Activated CD4-positive, alpha-beta T cell treated with anti-CD3 and anti-CD28 coated beads for 48 hours (primary cell): ENCODE measurements around the gene IFT74.
"Not testable (repeated sequence)": the region's sequence is repeated elsewhere in the genome, so short reads cannot be mapped to it uniquely, and the experiment has no call there.

Source experiments
- DNase-seq: peaks from one replicate; pipeline ENCODE4 v3.0.0-alpha.2; 2020

IFT74 gene

DNA sequence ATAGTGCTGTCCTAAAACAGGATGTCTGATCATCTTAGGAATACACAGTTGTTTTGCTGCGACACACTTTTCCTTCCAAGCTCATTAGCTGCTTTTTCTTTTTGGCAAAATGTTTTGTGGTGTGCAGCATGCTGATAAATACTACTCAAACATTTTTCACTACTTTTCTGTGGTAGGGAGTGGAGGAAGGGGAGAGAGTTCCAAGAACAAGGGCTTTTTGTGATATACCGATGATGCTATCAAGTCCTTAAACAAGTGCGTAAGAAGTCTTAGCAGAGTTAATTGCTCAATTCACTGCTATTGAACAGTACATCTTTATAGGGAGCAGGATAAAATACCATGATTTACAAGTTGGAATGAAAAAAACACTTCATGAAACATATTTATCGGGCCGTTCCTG, 129.2 kb downstream of the IFT74 start:
- DNase-seq, result no peak

DNA sequence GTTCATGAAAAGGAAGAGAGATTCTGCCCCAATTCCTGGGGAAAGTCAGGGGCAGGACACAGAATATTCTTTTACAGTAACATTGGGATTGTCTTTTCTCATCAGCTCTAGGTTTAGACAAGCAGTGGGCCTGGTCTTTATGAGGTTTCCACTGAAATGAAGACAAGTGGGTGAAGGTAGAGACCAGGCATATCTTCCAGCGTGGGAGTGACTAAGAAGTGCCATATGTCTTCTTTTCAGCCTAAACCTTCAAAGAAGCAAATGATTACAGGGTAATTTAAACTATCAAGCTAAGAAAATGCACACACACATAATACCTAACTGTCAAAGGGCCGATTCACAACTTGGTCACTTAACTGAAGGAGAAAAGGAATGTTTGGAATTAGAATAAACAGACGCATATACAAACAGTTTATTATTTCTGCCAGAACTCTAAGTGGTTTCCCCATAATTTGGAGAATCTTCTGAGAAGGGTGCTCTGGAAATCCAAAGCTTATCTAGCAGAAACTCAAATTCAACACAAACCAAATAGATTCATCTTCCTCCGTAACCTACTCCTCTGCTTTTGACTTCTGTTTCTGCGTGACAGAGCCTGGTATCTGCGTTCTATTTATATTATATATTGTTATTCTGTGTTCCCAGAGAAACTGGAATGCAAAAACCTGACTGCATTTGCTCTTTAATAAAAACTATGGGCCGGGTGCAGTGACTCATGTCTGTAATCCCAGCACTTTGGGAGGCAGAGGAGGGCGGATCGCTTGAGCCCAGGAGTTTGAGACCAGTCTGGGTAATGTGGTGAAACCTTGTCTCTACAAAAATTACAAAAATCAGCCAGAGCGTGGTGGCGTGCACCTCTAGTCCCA, 130.8 kb downstream of the IFT74 start:
- DNase-seq, result no peak

DNA sequence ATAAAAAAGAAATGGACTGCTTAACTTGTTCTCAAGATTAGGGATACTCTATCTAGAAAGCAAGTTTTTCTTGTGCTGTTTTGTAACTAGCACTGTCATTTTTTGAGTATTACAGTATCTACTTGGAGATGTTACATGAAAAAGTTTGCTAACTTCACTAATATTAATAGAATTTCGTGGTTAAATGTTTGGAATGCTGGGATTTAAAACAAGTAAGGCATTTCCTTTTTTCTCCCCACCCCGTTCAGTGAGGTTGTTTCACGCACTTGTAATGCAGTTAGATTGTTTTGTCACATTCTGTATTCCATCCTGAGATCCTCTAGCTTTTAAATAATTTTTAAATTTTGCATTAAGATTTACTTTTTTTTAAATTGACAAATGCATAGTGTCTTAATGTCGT, 132.8 kb downstream of the IFT74 start:
- DNase-seq, result no peak

DNA sequence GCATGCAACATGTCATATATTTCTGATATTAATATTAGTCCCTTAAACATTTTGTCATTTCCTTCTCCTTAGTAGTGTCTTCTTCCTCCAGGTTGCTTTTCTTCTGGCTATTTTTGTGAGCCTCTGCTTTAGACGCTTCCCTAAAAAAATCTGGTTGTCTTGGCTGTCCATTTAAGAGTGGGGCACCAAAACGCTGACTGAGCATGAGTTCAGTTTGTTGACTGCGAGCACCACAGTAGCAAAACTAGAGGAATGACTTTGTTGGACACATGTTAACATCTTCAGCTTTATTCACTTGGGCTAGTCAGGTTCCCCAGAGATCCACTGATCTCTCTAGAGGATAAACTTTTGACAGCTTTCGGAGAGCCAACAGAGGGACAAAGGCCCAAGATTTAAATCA, 133.5 kb downstream of the IFT74 start:
- DNase-seq, result no peak

DNA sequence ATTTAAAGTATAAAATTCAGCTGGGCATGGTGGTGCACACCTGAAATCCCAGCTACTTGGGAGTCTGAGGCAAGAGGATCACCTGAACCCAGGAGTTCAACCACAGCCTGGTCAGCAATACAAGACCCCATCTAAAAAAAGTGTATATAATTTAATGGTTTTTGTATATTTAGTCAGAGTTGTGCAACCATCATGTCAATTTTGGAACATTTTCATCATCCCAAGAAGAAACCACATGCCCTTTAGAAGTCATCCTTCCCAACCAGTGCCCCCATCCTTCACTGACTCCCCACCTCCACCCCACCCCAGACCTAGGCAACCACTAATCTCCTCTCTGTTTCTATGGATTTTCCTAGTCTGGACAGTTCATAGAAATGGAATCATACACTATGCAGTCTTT, 134.0 kb downstream of the IFT74 start:
- DNase-seq, result no peak

DNA sequence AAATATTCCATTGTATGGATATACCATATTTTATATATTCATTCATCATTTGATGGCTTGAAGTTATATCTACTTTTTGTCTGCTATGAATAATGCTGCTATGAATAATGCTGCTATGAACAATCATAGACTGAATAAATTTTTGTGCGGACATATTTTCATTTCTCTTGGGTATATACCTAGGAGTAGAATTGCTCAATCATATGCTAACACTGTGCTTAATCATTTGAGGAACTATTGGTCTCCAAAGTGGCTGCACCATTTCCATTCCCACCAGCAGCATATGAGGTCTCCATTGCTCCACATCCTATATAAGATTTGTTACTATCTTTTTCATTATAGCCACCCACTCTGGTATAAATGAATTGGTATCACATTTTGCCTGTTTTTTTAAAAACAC, 134.5 kb downstream of the IFT74 start:
- DNase-seq, result no peak

DNA sequence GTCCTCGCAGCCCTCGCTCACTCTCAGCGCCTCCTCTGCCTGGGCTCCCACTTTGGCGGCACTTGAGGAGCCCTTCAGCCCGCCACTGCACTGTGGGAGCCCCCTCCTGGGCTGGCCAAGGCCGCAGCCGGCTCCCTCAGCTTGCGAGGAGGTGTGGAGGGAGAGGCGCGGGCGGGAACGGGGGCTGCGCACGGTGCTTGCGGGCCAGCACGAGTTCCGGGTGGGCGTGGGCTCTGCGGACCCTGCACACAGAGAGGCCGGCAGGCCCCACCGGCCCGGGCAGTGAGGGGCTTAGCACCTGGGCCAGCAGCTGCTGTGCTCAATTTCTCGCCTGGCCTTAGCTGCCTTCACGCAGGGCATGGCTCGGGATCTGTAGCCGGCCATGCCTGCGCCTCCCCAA, 136.3 kb downstream of the IFT74 start:
- not testable (repeated sequence) for DNase-seq

DNA sequence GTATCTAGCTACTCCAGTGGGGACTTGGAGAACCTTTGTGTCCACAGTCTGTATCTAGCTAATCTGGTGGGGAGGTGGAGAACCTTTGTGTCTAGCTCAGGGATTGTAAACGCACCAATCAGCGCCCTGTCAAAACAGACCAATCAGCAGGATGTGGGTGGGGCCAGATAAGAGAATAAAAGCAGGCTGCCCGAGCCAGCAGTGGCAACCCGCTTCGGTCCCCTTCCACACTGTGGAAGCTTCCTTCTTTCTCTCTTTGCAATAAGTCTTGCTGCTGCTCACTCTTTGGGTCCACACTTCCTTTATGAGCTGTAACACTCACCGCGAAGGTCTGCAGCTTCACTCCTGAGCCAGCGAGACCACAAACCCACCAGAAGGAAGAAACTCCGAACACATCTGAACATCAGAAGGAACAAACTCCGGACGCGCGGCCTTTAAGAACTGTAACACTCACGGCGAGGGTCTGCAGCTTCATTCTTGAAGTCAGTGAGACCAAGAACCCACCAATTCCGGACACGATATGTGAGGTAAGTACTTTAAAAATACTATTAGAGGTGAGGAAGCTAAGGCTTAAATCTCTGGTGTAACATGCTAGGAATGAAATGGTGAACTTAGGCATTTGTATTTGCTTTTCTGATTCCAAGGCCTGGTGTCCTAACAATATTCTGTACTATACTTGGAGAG, 137.3 kb downstream of the IFT74 start:
- DNase-seq, result not testable (repeated sequence)

DNA sequence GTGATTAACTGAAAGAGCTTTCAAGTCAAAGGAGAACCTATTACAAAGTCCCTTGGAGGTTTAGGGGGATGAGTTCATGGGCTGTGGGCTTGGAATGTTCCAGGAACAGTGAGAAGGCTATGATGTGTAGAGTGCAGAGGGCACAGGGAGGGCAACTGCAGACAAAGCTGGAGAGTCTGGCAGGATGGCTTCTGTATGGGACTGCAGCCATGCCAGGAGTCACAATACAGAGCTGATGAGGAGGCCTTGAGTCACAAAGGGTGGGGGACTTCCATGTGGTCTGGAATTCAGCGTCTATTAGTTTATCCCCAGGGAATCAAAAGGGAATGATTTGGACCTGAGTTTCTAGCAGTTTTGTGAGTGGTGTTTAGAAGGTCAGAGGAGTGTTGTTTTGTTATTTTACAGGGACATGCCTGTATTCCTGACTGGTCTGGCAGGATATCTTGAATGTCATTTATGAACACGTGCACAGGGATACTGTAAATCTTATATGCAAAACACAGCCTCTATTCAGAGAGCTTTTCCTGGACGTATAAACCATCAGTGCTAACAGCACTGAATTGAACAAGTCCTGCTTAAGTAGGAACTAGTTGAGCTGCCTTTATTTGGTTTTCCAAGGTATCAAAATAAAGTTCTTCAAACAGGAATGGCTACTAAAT, 138.6 kb downstream of the IFT74 start:
- no peak for DNase-seq

DNA sequence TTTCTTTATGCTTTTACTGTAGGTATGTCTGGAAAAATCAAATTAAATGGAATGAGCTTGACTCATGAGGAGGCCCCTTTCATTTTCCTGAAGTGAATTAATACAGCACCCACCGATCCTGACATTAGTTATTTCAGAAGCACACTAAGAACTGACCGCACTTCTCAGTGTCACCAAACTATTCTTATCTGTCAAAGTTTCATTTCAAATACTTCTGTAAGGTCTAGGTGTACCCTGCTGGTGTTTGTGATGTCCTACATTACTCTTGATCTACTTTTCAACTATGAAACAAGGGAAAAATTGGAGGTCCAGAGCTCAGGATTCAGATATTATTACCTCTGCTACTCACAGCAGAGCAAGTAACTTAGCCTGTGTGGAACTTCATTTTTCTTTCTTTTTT, 151.0 kb downstream of the IFT74 start:
- no peak for DNase-seq

DNA sequence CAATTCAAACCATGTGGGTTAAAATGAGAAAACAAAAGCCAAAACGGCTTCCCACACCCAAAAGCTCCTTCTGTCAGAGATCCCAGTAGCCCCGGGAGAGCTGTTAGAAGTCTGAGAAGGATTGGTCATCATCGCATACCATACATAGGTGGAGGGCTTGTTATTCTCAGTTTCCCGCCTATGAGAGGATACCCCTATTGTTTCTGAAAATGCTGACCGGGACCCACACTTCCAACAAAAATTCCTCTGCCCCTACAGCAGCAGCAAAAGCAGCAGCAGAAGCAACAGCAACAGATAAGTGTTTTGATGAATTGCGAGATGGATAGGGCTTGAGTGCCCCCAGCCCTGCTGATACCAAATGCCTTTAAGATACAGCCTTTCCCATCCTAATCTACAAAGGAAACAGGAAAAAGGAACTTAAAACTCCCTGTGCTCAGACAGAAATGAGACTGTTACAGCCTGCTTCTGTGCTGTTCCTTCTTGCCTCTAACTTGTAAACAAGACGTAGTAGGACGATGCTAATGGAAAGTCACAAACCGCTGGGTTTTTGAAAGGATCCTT, 152.8 kb downstream of the IFT74 start, which contains the start of gene TEK:
TSS of gene TEK (plus strand) at position 245 of the 561 bp plus-strand sequence. CDS start 366 bp downstream, outside the sequence.
- no peak for DNase-seq

DNA sequence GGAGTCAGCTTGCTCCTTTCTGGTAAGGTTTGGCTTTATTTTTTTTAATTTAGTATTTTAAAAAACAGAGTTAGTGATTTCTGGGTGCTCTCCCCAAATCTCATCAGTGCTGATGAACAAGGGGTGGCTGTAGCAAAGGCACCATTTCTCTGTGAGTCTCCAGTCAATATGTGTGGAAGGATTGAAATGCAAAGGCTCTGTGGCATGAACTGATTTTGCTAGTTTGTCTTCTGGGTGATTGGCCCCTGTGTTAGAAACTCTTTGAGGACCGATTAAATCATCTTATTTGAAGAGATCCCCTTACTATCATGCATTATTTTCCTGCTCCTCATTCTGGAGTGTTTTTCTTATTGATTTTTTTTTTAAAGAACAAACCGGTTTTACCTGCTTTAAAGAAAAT, 153.4 kb downstream of the IFT74 start:
- no peak for DNase-seq

DNA sequence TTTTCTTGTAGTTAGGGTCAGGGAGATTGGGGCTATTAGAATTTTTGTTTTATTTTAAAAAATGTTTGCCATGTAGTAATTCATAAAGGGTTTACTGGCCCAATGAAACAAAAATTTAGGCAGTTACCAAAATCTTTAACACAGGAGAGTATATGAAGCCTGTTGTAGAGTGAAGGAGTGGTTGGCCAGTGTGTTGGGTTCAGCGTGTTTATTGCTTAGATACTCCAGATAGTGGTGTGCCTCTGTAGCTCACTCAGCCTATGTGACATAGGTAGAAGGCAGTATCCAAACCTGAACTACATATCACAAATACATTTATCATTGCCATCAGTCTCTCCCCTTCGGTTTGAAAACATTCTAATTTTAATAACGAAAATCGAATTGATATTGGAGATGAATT, 154.0 kb downstream of the IFT74 start:
- no peak for DNase-seq

DNA sequence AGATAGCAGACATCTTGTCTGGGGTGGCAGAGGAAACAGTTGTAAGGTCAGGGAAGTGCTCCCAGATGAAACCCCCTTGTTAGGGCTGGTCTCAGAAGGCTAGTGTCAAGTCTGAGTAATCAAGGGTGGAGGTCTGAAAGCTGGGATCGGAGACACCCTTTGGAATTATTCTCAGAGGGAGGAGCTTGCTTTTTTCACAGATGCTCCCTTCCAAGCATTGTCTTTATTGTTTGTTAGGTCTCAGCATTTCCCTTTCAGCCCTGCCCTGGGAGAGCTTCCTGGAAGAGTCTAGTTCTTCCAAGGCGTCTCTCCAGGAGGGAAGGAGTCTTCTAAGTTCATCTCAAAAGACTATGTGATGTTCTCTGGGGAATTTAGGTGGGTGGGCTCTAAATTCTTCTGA, 156.0 kb downstream of the IFT74 start:
- DNase-seq, result no peak
